Measurements from ENCODE around the gene CGNL1.

Gene CGNL1

DNA sequence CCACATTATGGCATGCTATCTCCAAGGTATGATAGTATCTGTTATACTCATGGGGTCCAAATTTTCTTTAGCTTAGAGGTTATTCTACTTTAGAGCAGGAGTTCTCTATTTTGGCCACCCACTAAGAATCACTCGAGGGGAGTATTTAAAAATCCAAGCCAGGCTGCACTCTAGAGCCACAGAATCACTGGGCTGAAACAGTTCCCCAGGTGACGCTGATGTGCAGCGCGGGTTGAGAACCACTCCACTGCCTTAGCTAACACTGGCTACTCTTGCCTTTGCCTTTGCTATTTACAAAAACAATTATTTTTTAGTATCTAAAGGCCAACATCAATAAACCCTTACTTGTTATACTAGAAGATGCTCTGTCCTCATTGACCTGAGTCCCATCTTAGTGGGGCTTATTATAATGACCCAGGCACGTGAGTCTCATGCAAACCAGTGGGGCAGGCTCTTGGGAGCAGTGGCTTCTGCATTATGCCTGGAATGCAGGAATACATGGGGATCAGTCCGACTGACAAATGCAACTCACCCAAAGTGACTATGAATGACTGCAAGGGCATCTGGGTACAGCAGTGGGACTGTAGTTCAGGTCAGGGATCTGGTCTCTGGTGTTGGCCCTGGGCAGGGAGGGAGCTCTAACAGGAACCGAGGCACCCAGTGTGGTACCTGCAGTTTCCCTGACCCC is 21.7 kb upstream of the CGNL1 start:
- DNase-seq: no peak

DNA sequence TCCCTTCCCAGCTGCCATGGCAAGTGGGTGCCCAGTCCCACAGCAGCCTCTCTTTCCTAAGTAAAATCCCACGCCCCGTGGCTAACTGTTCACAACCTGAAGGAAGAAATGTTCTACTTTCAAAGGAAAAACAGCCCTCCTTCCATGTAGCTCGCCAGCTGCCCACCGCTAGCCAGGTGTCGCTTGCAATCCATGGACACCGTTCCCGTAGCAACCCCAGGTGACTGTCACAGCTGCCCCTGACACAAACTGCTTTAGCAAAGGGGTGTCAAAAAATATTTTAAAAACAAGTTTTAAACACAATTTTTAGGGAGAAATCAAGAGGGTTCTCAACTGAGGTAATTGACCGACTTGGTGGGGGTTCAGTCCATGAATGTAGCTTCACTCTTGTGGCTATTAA is 21.0 kb upstream of the CGNL1 start:
- DNase-seq: no peak

DNA sequence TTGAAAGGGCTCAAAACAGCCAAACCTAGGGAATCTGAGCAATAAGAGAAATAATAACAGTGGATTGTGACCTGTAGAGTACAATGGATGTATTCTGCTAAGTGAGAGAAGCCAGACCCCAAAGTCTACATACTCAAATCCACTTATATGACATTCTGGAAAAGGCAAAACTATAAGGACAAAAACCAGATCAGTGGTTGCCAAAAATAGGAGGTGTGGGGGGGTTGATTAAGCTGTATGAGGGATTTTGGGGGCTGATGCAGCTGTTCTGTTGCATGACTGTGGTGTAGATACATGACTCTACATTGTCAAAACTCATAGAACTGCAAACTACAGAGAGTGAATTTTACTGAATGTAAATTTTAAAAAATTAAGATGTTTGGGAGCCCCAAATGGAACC is 20.1 kb upstream of the CGNL1 start:
- no peak for DNase-seq

DNA sequence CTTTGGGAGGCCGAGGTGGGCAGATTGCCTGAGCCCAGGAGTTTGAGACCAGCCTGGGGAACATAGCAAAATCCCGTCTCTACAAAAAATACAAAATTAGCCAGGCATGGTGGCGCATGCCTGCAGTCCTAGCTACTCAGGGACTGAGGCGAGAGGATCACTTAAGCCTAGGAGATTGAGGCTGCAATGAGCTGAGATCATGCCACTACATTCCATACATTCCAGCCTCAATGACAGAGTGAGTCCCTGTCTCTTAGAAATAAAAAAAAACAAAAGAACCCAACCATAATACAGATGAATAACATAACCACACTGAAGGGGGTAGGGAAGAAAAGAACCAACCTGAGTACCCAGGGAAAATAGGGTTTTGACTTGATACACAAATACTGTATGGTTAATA is 19.7 kb upstream of the CGNL1 start:
- DNase-seq: no peak

DNA sequence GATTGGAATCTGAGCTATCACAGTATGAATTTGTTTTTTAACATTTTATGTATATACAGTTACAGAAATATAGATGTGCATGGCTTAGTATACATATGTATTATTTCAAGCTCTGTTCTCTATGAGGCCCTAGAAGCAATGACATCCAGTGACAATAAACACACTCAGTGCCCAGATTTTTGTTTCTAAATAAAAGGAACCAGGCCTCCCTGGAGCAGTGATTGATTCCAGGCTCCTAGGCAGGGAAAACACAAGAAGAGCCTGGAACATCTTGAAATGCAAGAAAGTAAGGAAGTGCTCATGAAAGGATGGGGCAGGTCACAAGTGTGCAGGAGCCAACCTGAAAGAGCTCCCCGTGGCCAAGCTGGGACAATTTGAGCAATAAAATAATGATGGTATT is 18.5 kb upstream of the CGNL1 start:
- no peak for DNase-seq

DNA sequence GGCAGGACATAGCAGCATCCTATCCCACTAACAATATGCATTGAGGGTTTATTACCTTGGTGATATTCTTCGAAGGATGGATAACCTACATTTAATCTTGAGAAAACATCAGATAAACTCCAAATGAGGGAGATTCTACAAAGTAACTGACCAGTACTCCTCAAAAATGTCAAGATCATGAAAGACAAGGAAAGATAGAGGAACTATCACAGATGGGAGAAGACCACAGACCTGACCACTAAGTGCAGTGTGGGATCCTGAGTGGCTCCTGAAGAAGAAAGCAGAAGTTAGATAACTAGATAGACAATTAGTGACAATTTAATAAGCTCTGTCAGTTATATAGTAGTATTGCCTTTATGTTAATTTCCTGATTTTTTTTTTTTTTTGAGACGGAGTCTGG is 17.7 kb upstream of the CGNL1 start:
- DNase-seq: no peak

DNA sequence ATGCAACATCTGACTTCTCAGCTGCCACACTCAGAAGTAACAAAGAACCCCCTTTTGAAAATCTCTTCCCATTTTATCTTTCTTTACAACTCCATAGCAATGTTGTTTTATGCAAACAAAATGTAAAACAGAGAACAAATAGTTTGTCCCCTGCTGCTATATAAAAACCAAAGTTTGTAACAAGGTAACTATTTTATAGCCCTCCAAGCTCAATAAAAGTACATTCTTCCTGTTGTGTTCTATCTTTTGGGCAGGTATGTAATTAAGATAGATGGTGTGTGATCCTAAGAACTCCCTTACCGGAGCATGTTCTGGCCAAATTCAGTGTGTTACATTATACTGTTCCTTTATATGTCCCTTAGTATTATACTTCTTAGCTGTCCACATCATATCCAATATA is 12.6 kb upstream of the CGNL1 start:
- DNase-seq: no peak

DNA sequence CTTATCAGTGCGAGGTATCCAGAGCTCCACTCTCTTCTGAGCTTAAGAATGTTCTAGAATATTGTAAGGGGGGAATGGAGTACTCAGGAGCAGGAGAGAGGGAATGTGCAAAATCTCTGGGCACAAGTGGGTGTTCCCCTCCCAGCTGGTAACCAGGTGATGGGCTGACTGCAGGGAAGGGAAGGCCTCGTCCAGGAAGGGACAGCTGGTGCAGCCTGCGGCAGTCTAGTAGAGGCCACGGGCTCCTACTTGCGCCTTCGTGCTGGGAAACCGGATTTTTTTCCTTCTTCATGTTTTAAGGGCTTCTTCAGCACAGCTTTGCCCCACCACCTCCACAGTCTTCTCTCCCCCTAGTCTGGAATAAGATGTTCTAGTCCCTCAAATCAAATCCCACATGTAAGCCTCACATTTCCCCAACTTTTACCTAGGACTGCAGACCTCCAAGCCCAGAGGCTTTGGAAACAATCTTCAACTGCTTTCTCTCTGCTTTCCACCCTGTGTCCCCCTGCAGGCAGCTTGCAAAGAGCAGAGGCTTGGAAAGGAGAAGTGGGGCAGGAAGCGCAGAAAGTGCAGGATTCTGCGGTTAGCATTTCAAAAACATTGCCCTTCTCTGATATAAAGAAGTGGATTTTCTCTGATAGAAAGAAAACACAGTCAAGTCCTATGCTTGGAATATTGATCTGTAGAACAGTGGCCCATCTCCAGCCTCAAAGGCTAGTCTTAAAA is 11.9 kb upstream of the CGNL1 start:
- DNase-seq: no peak

DNA sequence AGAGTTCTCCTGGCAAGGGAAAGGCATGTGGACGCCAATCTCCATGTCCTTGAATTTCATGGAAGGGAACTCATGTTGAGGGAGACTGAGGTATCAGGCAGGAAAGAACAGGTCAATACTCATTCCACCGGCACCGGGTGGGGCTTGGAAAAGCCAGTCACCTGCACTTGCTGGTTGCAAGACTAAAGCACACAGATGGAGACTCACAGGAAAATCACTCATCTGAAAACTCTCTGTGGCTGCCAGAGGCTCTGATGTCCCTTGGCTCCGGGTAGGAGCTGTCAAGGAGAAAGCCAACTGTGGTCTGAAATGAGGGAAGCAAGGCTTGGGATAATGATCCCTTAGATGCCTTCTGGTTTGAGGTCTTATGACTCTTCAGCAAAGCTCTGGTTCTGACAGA is 8.7 kb upstream of the CGNL1 start:
- no peak for DNase-seq

DNA sequence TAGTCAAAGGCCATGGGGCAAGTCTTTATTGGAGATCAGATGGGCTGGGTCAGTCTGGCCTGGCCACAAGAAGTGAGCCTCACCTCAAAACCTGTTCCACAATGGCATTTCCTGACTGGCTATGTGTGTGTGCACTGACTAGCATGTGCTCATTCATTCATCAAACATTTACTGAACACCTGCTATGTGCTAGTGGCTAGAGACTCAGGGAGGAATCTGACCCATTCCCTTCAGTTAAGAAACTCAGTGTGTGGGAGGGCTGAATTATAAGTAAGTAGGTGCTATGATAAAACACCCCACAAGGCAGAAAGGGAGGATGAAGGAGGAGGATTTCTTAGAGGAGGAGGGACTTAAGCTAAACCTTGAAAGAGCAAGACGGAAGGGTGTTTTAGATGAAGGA is 5.4 kb upstream of the CGNL1 start:
- DNase-seq: no peak

DNA sequence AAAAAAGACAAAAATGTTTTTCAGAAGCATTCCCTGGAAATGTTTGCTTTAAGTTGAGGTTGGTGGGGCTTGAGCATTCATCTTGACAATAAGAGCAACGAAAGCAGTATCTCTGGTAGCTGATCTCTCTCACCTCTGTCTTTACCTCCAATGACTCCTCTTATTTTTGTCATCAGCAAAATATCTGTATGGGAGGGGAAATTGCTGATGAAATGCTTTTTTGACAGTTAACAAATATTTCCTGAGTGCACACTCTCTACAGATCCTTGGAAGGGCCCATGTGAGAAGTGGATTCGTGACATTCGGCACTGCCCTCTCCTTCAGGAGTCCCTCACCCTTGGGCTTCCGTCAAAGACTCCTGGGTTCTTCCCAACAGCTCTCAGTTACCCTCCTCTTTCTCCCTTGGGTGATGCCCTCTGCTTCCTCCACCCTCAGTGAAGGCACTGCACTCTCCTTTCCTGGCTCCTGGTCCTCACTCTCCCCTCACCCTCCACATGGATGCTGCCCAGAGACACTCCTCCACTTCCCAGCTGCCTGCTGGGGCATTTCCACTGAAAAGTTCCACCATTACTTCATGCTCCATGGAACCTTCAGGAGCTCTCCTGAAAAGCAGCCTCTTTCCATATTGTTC is 2.9 kb upstream of the CGNL1 start:
- no peak for DNase-seq

DNA sequence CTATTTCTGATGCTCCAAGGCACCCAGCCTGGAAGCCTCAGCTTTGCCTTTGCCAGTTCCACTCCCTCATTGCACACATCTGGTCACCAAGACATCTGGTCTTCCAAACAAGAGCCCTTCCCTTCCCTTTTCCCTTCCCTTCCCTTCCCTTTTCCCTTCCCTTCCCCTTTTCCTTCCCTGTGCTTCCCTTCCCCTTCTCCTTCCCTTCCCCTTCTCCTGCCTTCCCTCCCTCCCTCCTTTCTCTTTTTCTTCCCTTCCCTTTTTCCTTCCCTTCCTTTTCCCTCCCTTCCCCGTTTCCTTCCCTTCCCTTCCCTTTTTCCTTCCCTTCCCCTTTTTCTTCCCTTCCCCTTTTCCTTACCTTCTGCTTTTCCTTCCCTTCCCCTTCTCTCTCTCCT is 2.4 kb upstream of the CGNL1 start:
- no peak for DNase-seq

DNA sequence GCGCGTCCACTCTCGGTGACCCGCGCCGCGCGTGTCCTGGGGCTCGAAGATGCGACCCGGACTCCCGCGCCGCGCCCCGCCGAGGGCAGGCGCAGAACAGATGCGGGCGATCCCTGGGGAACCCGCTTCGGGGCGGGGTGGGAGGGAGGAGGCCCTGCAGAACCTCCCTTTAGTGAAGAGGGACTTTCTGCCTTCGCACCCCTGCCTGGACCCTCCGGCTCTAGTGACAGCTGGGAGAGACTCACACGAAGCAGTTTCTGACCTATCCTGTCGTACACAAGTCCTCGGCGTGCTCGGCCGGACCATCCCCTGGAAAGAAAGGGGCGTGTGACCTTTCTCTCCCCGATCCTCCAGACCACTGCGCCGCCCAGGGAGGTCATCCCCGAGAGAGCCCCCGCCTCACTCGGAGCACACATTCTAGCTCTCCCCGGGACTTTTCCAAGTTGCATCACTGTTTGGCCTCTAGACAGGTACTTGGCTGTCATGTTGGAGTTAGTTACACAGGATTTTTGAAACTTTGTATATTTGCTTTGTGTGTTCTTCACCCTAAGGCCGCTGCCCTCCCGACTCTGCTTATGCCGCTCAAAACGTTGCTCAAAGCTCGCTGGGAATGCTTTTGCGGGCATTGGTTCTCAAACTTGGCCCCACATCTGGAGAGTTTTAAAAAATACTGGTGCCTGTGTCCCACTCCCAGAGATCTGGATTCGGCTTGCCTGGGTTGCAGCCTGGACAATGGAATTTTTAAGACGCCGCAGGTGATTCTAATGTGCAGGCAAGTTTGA is 582 bp downstream of the CGNL1 start:
- DNase-seq: no peak

DNA sequence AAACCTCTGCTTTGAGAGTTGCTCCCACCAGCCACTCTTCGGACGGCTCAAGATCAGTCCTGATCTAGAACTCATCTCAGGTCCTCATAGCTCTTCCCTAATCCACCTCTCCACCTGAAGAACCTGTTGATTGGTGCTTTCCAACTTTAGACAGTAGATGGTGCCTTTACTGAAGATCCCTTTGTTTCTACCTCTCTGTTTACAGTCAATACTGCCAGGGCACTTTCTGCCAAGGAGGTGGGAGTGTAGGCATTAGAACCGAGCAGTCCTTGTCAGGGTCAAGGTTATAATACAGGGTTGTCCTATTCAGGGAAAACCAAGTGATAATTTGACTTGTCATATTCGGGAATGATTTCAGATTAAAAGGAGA is 1.2 kb downstream of the CGNL1 start:
- DNase-seq: no peak

DNA sequence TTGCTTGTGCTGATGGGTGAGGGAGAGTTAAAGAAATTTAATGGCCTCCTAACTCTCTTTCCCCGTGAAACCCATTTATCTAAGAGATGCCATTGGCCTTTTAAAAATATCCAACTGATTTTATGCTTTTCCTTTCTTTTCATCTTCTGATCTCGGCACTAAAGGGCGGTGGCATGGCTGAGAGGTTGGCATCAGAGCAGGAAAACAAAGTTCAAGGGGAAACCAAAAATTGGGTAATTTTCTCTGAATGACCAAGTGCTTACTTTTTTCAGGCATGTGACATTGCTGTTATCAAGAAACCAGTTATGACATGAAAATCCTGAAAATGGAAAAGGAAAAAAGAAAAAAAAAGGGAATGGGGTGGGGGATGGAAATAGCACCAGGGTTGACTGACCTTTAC is 3.2 kb downstream of the CGNL1 start:
- no peak for DNase-seq

DNA sequence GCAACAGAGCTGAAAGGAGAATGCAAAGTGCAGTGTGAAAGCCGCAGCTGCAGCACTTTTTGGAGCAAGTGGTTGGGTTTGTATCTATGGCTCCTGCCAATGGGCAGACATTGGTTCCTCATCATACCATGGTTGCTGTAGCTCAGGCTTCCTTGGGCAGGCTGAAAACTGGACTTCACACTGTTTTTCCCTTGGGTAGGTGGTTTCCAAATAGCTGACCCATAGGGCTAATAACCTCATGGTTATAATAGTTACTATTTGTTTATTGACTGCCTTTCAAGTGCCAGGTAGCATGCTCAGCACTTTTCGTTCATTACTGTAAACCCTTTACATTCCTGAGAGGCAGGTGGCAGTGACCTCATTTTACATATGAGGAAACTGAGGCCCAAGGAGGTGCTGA is 4.5 kb downstream of the CGNL1 start:
- no peak for DNase-seq

DNA sequence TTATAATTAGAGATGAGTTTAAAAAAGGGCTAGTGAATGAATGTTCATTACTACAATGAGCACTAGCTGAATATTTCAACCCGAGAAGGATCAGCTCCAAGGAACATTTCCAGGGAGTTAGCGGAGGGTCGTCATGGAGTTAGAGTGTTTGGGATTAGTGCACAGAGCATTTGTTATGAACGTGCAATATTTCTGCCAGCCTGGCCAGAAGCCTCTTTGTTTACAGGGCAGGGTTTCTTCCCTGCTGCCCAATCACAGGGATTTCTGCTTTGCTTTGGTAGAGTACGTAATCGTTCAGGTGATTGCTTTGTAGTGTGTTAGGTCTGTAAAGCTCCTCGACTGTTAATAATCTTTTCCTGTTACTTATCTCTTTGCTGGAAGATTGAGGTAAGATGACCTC is 5.9 kb downstream of the CGNL1 start:
- no peak for DNase-seq

DNA sequence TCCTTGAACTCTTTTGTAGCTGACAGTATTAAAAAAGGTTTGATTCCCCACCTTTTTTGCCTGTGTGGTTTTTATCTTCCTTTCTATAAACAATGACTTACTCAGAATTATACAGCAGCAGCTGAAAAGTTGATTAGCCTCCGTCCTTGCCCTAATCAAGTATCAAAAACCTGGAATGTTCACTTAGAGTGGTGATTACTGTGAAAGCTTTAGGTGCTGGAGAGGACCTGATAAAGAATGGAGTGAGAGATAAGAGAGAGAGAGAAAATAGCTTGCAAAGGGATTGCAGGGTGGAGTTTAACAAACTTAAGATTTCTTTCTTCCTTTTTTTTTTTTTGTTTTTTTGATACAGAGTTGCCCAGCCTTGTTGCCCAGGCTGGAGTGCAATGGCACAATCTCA is 6.7 kb downstream of the CGNL1 start:
- DNase-seq: no peak

DNA sequence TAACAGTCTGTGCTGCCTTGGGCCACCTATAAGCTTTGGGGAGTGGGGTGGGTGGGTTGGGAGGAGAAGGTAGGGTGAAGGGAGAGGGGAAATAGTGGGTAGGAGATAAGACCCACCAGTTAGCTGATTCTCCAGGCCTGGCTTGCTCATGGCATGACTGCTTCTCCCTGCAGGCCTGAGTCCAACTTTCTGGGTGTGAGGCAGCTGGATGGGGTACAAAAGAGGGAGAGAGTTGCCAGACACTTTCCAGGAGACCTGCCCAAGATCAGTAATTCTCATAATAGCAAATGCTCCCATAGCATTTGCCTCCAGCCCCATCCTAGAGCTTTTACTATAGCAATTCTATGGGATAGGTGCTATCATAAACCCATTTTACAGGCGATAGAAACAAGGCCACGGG is 7.7 kb downstream of the CGNL1 start:
- DNase-seq: no peak

DNA sequence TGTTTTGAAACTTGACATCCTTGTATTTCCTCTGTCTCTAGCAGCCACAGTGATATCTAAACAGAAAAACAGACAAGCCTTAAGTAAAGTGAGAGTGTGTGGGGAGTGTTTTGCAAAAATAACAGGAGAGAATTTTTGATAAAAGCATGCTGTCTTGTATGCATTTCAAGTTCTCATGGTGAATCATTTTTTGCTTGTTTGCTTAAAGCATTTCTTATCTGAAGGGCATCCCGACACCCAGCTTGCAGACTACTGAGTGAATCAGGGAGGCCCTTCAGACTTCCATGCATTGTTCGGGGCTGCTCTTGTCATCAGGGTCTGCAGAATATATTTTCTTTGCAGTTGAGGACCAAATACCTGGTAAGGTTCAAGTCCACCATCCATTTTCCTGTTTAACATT is 8.5 kb downstream of the CGNL1 start:
- DNase-seq: no peak

DNA sequence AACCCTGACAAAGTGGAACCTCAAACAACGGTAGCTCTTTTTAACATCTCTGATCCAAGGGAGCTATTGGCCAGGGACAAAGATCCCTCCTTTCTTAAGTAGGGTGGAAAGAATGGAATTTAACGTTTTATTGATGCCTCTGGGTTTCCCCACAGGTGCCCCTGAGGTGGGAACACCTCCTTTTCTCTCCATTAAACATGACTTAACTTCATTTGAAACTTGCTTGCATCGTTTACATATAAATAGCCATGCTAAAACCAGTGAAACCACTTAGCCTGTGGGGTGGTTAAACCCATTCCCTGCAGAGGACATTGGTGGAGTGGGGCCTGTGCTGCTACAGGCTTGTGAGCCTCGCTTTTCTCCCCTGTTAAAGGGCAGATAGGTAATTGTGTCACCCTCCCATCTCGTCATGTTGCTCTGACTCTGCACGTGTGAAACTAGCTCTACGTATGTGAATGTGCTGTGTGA is 9.7 kb downstream of the CGNL1 start:
- no peak for DNase-seq

DNA sequence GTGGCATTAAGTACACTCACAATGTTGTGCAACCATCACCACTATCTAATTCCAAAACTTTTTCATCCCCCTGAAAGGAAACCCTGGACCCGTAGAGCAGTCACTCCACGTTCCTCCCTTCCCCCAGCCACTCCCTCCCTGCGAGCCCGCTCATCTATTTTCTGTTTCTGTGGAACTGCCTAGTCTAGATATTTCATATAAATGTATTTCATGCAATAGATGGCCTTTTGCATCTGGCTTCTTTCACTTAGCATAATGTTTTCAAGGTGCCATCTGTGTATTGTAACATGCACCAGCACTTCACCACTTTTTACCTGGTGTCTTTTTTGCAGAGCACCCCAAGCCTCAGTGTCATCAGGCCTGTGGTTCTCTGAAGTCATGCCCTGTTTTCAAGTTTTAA is 10.7 kb downstream of the CGNL1 start:
- DNase-seq: no peak

DNA sequence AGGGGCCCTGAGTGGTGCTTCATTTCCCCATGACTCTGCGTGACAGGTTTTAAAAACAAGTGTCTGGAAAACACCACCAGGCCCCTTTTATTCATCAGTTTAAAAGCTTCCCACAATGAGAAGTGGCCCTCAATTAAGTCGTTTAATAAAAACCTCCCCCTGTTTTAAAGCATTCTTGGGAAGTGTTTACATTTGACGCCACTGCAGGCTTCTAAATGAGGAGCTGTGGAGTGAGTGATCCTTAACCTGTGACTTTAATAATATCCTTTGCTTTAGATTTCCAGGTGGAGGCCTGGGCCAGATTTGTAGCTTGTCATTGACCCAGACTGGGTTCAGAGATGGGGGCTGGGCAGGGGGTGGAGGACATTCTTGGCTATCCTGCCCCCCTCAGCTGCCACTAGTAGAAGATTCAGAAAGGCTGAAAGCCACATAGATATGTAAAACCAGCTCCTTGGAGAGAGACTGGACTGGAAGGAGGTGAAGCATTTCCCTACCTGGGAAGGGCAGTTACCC is 11.3 kb downstream of the CGNL1 start:
- DNase-seq: no peak

DNA sequence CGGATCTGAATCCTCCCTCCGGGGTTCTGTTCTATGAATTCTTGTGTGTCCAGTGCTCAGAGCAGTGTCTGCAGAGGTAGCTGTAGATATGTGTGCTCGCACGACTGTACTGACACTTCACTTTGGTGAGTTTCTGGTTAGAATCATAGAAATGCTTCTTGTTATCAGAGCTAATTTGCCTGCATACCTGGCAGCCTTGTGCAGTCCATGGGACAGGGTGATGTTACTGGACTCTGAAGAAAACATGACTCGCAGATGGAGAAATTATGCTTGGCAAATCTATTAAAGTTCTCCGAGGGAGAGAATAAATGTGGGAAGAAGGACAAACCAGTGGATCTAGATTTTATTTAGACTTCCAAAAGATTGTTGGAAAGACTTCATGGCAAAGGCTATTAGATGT is 12.2 kb downstream of the CGNL1 start:
- no peak for DNase-seq
